ENCODE measurements around the gene PTPRD. TPM values are rescaled to one million over a fixed set of nuclear protein-coding genes. Genes with fewer than 3 reads are reported as not detected.

PTPRD gene
- total and polyA plus RNA-seq, 9 of the 15 experiments (the other 6 are each of a cell fraction or from before 2014, with no cell fraction given), result 0.11 TPM; not detected in 8

- intact Hi-C loops (cut with micrococcal nuclease) (no loop called here), in situ Hi-C loops (cut with MboI) (no loop called here)
- no peaks in the 10 kb centered on the region for H3K9me1 ChIP-seq (ENCODE audit: control insufficient read depth, insufficient read depth, low read length)
- no peaks in the 10 kb centered on the region for H4K20me1 ChIP-seq (replicated peaks; ENCODE audit: control insufficient read depth, insufficient read depth, low read length)
- H3K4me3 ChIP-seq, result no peak overlapping the region
- no peaks in the 10 kb centered on the region for H3K4me1 ChIP-seq (replicated peaks in 1 of 2; ENCODE audit: control insufficient read depth in 2 of 2, insufficient read depth in 2 of 2, low read length in 2 of 2)
- no peaks in the 10 kb centered on the region for H3K9me3 ChIP-seq (replicated peaks; ENCODE audit: control insufficient read depth, insufficient read depth, low read depth, low read length)
- no peak overlapping the region for H3K4me2 ChIP-seq (ENCODE audit: insufficient read depth, low read length)
- 0% methylated on average over 2 of the region's 2 CpGs for WGBS (ENCODE audit: insufficient coverage, low coverage, missing lambda C conversion rate)
- H3K27me3 ChIP-seq (ENCODE audit: control insufficient read depth in 2 of 2, insufficient read depth in 2 of 2, low read length in 2 of 2), result no peaks in the 10 kb centered on the region
- FAIRE-seq (no peak), ATAC-seq (no peak), DNase-seq (ENCODE audit: extremely low read depth in 1 of 4, low spot score in 3 of 4) (no peak)
- TF ChIP-seq NFIX (CRISPR knock-in tag; IDR thresholded peaks at IDR 0.05; ENCODE audit: low read depth), result no peak
- TF ChIP-seq ZNF165 (CRISPR knock-in tag; IDR thresholded peaks at IDR 0.05; ENCODE audit: borderline replicate concordance), result no peak
- no peak for TF ChIP-seq ZNF184 (CRISPR knock-in tag; IDR thresholded peaks at IDR 0.05)
- TF ChIP-seq, protein P1, sequence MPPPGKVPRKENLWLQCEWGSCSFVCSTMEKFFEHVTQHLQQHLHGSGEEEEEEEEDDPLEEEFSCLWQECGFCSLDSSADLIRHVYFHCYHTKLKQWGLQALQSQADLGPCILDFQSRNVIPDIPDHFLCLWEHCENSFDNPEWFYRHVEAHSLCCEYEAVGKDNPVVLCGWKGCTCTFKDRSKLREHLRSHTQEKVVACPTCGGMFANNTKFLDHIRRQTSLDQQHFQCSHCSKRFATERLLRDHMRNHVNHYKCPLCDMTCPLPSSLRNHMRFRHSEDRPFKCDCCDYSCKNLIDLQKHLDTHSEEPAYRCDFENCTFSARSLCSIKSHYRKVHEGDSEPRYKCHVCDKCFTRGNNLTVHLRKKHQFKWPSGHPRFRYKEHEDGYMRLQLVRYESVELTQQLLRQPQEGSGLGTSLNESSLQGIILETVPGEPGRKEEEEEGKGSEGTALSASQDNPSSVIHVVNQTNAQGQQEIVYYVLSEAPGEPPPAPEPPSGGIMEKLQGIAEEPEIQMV (tag; conservative IDR thresholded peaks at IDR 0.05; ENCODE audit: low read depth), result no peak
- no peak for TF ChIP-seq POLR2AphosphoS2 (IDR thresholded peaks at IDR 0.05; ENCODE audit: low read length)
- no peak for TF ChIP-seq SNIP1 (IDR thresholded peaks at IDR 0.05; ENCODE audit: low read depth)
- no peak for TF ChIP-seq ZNF584 (CRISPR knock-in tag; IDR thresholded peaks at IDR 0.05; ENCODE audit: low read depth)
- no peak for TF ChIP-seq FOS (IDR thresholded peaks at IDR 0.05; ENCODE audit: extremely low read depth, insufficient read length)
- no peak for TF ChIP-seq GTF2F1 (IDR thresholded peaks at IDR 0.05; ENCODE audit: low read depth, low read length)
- no peak for TF ChIP-seq TCF15 (CRISPR knock-in tag; IDR thresholded peaks at IDR 0.05)
- no peak for TF ChIP-seq THRA (IDR thresholded peaks at IDR 0.05)
- no peak for TF ChIP-seq NFIC (IDR thresholded peaks at IDR 0.05)
- TF ChIP-seq NFATC3 (IDR thresholded peaks at IDR 0.05), result no peak
- TF ChIP-seq ZNF174 (CRISPR knock-in tag; IDR thresholded peaks at IDR 0.05), result no peak
- TF ChIP-seq ZNF75A (CRISPR knock-in tag; IDR thresholded peaks at IDR 0.05), result no peak
- TF ChIP-seq KDM2B (CRISPR knock-in tag; IDR thresholded peaks at IDR 0.05), result no peak
- TF ChIP-seq, protein P2, sequence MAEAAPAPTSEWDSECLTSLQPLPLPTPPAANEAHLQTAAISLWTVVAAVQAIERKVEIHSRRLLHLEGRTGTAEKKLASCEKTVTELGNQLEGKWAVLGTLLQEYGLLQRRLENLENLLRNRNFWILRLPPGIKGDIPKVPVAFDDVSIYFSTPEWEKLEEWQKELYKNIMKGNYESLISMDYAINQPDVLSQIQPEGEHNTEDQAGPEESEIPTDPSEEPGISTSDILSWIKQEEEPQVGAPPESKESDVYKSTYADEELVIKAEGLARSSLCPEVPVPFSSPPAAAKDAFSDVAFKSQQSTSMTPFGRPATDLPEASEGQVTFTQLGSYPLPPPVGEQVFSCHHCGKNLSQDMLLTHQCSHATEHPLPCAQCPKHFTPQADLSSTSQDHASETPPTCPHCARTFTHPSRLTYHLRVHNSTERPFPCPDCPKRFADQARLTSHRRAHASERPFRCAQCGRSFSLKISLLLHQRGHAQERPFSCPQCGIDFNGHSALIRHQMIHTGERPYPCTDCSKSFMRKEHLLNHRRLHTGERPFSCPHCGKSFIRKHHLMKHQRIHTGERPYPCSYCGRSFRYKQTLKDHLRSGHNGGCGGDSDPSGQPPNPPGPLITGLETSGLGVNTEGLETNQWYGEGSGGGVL (CRISPR knock-in tag; IDR thresholded peaks at IDR 0.05), result no peak
- TF ChIP-seq MCM2 (IDR thresholded peaks at IDR 0.05; ENCODE audit: low read depth), result no peak
- TF ChIP-seq XRCC4 (IDR thresholded peaks at IDR 0.05; ENCODE audit: extremely low read depth, insufficient read depth, insufficient read length), result no peak
- H3K27ac ChIP-seq (ENCODE audit: extremely low read depth, low read depth, low read length), result no peak overlapping the region
- no peak overlapping the region for H2AFZ ChIP-seq (ENCODE audit: low read depth, low read length)
- POLR2A ChIA-PET, result no interaction called here
- CTCF ChIA-PET (ENCODE audit: low intra/inter-chr PET ratio), result no interaction called here
- H3K36me3 ChIP-seq (ENCODE audit: control insufficient read depth, insufficient read depth, low read length), result no peaks in the 10 kb centered on the region
- BruUV-seq (replicated peaks), result no TSS peak
- no peaks in the 10 kb centered on the region for H3K79me2 ChIP-seq (ENCODE audit: control insufficient read depth, insufficient read depth, low read length)
- H3K9ac ChIP-seq (ENCODE audit: insufficient read depth in 1 of 2, low read depth in 2 of 2, low read length in 2 of 2), result no peak overlapping the region
These were observed 1494.9 kb downstream of the PTPRD start for GRCh38 chr9:9117866-9118265.
